CD14-positive monocyte (primary cell): ENCODE results near the gene CCL27. TPM values are rescaled to one million over a fixed set of nuclear protein-coding genes. Genes with fewer than 3 reads are reported as not detected.

Source experiments
- DNase-seq, 3 donors: peaks; one replicate each; pipeline ENCODE4 v3.0.0-alpha.2; 2011 to 2022
- H2AFZ ChIP-seq: 2 replicates; pipeline ENCODE4 v1.6.0; 2012; ENCODE audit warnings: mild to moderate bottlenecking, low read depth, low read length, inconsistent platforms; ENCODE audit not compliant: insufficient read depth, poor library complexity, severe bottlenecking
- H3K27ac ChIP-seq, 2 donors: 1 replicate in 1 of 2; 2 replicates in 1 of 2; pipeline ENCODE4 v1.5.1; 2012 to 2013; ENCODE audit warnings: low read length in 2 of 2, control low read depth in 1 of 2, inconsistent platforms in 1 of 2, low read depth in 1 of 2, mild to moderate bottlenecking in 1 of 2
- H3K27me3 ChIP-seq, 2 donors: one replicate each; pipeline versions ENCODE4 v1.6.0 to v1.6.1; 2011 to 2013; ENCODE audit warnings: low read length in 2 of 2; ENCODE audit not compliant: control insufficient read depth in 2 of 2, insufficient read depth in 2 of 2
- H3K36me3 ChIP-seq, 2 donors: replicated peaks in 1 of 2; 1 replicate in 1 of 2; 2 replicates in 1 of 2; pipeline versions ENCODE4 v1.5.1 to v1.6.1; 2012 to 2013; ENCODE audit warnings: low read length in 2 of 2, control low read depth in 1 of 2, inconsistent platforms in 1 of 2, mild to moderate bottlenecking in 1 of 2; ENCODE audit not compliant: insufficient read depth in 2 of 2, control insufficient read depth in 1 of 2
- H3K4me1 ChIP-seq, 2 donors: 1 replicate in 1 of 2; 2 replicates in 1 of 2; pipeline versions ENCODE4 v1.5.1 to v1.6.1; 2012 to 2013; ENCODE audit warnings: low read length in 2 of 2, control low read depth in 1 of 2, inconsistent platforms in 1 of 2, mild to moderate bottlenecking in 1 of 2, moderate library complexity in 1 of 2; ENCODE audit not compliant: insufficient read depth in 2 of 2, control insufficient read depth in 1 of 2
- H3K4me2 ChIP-seq: replicated peaks from 2 replicates; pipeline ENCODE3; 2012; ENCODE audit warnings: low read length, moderate library complexity, mild to moderate bottlenecking; ENCODE audit not compliant: poor library complexity, severe bottlenecking; ENCODE audit errors: extremely low read depth
- H3K4me3 ChIP-seq, 3 experiments: fragments of 200-600 bp in 1 of 3; sonication (generic) in 1 of 3; replicated peaks in 1 of 3; 1 replicate in 2 of 3; 2 replicates in 1 of 3; pipeline ENCODE4 v1.5.1; 2011 to 2013; ENCODE audit warnings: low read length in 3 of 3, mild to moderate bottlenecking in 3 of 3, control low read depth in 2 of 3, low read depth in 2 of 3, inconsistent platforms in 1 of 3, moderate library complexity in 1 of 3
- H3K79me2 ChIP-seq: 2 replicates; pipeline ENCODE4 v1.6.0; 2012; ENCODE audit warnings: mild to moderate bottlenecking, control low read depth, inconsistent platforms, low read length, moderate library complexity; ENCODE audit not compliant: insufficient read depth
- H3K9ac ChIP-seq: 2 replicates; pipeline ENCODE4 v1.6.0; 2017; ENCODE audit warnings: low read length, mild to moderate bottlenecking; ENCODE audit not compliant: insufficient read depth, poor library complexity, severe bottlenecking
- H3K9me3 ChIP-seq, 2 donors: replicated peaks in 1 of 2; 1 replicate in 1 of 2; 2 replicates in 1 of 2; pipeline versions ENCODE4 v1.5.1 to v1.6.1; 2012 to 2013; ENCODE audit warnings: low read length in 2 of 2, control low read depth in 1 of 2; ENCODE audit not compliant: control insufficient read depth in 1 of 2, insufficient read depth in 1 of 2
- H4K20me1 ChIP-seq: 2 replicates; pipeline ENCODE4 v1.6.0; 2012; ENCODE audit warnings: mild to moderate bottlenecking, low read length, control low read depth, moderate library complexity; ENCODE audit not compliant: insufficient read depth
- H3K27ac Mint-ChIP-seq, 7 donors: one replicate each; pipeline ENCODE4 v1.8.0; 2020; ENCODE audit warnings: mild to moderate bottlenecking in 7 of 7, mixed read lengths in 7 of 7, moderate library complexity in 6 of 7, inconsistent platforms in 2 of 7
- H3K27me3 Mint-ChIP-seq, 3 donors: one replicate each; pipeline ENCODE4 v1.8.0; 2021 to 2022; ENCODE audit warnings: low read depth in 3 of 3, mild to moderate bottlenecking in 3 of 3, mixed read lengths in 3 of 3, moderate library complexity in 3 of 3, inconsistent platforms in 1 of 3
- H3K36me3 Mint-ChIP-seq, 2 donors: one replicate each; pipeline ENCODE4 v1.8.0; 2020; ENCODE audit warnings: mixed read lengths in 2 of 2, inconsistent platforms in 1 of 2, mild to moderate bottlenecking in 1 of 2
- H3K4me1 Mint-ChIP-seq: one replicate; pipeline ENCODE4 v1.8.0; 2020; ENCODE audit warnings: mild to moderate bottlenecking, mixed read lengths
- H3K4me3 Mint-ChIP-seq, 2 donors: one replicate each; pipeline ENCODE4 v1.8.0; 2020; ENCODE audit warnings: mild to moderate bottlenecking in 2 of 2, mixed read lengths in 2 of 2, moderate library complexity in 1 of 2
- H3K9me3 Mint-ChIP-seq, 7 donors: one replicate each; pipeline ENCODE4 v1.8.0; 2020 to 2022; ENCODE audit warnings: mixed read lengths in 7 of 7, mild to moderate bottlenecking in 6 of 7, moderate library complexity in 6 of 7, inconsistent platforms in 2 of 7
- CTCF ChIP-seq: fragments of 200-600 bp; IDR thresholded peaks from one replicate; pipeline ENCODE4 v1.8.0; 2022; ENCODE audit warnings: antibody characterized with exemption, mild to moderate bottlenecking
- WGBS: methylation state at CpG from one replicate; pipeline ENCODE4 v1.1.5; 2013; ENCODE audit warnings: missing lambda C conversion rate; ENCODE audit not compliant: insufficient coverage; 5-methylcytosine and 5-hydroxymethylcytosine counted together
- intact Hi-C, 2 donors: fragments of 100-400 bp; cut with micrococcal nuclease; formaldehyde crosslinking; loops; one replicate each; pipeline versions ENCODE4 v1.15.0 to v1.15.1; 2023
- polyA plus RNA-seq, 3 donors: library from polyadenylated mRNA; depleted of rRNA in 1 of 3; unstranded in 2 of 3; stranded (reverse) in 1 of 3; fragments of 300-500 nt in 2 of 3; fragments of >200 nt in 1 of 3; fragmentation: Illumina TruSeq in 2 of 3; gene quantifications; 1 replicate in 2 of 3; 2 replicates in 1 of 3; pipeline ENCODE4 v1.2.3, GENCODE V29; 2012 to 2021

Gene CCL27
- polyA plus RNA-seq, 3 donors = not detected

DNA sequence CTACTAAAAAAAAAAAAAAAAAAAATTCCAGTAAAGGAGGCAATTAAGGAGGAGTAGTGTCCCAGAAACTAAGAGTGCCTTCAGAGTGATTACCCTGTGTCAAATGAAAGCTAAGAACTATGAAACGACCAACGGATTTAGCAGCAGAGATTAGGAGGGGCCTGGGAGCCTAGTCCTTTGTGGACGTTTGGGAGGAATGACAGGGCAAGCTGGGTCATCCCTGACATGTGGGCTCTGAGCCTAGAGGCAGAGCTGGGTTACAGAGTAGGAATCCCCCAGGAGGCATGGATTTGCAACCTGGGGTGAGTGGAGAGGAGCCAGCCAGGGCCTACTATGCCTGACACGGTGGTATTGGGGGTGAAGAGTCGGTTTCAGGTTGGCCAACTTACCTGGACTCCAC, 29.3 kb downstream of the CCL27 start:
- peaks cover 14 to 28% of the 10 kb centered on the region in 2 donors for H3K4me1 ChIP-seq
- H3K36me3 Mint-ChIP-seq = peaks cover 15 to 17% of the 10 kb centered on the region in 2 donors
- H3K4me1 Mint-ChIP-seq = peaks cover 33% of the 10 kb centered on the region
- peaks cover 15% of the 10 kb centered on the region for H3K79me2 ChIP-seq
- H3K4me3 Mint-ChIP-seq = no peak overlapping the region
- no peak overlapping the region for H3K27ac ChIP-seq
- H3K27me3 Mint-ChIP-seq = peaks cover 35 to 45% (median 45%) of the 10 kb centered on the region in 3 donors
- no peak for DNase-seq
- no peak overlapping the region for H3K4me3 ChIP-seq
- peaks cover 24 to 40% of the 10 kb centered on the region in 2 donors for H3K27me3 ChIP-seq
- no peaks in the 10 kb centered on the region for H4K20me1 ChIP-seq
- no peak overlapping the region for H3K4me2 ChIP-seq
- peaks cover 0 to 14% (median 4%) of the 10 kb centered on the region in 7 donors for H3K9me3 Mint-ChIP-seq
- no peak overlapping the region for H3K9ac ChIP-seq
- no peak overlapping the region for H2AFZ ChIP-seq
- peaks cover 0 to 13% of the 10 kb centered on the region in 2 donors for H3K36me3 ChIP-seq
- no peak for TF ChIP-seq CTCF
- 85% methylated on average over 3 of the region's 5 CpGs for WGBS
- intact Hi-C loops = no loop called here
- peak overlapping the region in 2 of 7 donors; percentile 30 to 43 for H3K27ac Mint-ChIP-seq
- H3K9me3 ChIP-seq = peaks cover 0 to 12% of the 10 kb centered on the region in 2 donors

DNA sequence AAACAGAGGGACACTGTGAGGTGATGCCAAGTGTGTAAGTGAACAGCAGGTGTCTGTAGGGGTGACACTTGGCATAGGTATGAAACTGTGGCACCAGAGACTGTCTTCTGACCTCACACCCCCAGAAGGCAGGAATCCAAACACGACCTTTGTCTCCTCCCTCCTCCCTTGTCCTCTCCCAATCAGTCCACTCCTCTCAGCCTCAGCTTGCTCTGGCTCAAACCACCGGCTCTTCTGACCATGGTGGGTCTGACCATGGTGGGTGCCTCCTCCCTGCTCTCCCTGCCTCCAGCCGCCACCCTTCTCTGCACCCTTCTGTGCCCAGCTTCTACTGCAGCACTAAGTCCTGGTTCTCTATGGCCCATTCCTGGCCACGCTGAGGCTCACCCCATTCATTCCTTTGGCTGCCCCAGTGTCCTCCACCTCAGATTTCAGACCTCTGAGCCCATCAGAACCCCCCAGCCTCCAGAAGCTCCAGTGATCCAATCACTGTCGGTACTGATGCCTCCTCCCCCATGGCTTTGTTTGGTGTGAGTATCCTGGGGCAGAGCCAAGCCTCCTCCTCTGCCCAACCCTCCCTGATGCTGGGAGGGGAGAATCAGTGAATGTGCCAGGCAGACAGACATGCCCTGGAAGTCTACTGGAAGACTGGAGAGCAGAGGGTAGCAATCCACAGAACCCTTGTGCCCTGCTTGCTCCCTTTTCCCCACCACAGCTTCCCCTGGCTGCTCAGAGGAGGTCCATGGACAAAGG, 31.9 kb downstream of the CCL27 start:
- Histone ChIP-seq H3K9ac (no peak overlapping the region), H3K4me3 (no peak overlapping the region), H3K27me3 (peaks cover 50 to 66% of the 10 kb centered on the region in 2 donors), H4K20me1 (no peaks in the 10 kb centered on the region), H3K9me3 (peaks cover 0 to 20% of the 10 kb centered on the region in 2 donors), H2AFZ (no peak overlapping the region), H3K36me3 (peaks cover 0 to 9% of the 10 kb centered on the region in 2 donors), H3K27ac (no peak overlapping the region), H3K4me1 (peaks cover 0 to 10% of the 10 kb centered on the region in 2 donors), H3K79me2 (no peaks in the 10 kb centered on the region), H3K4me2 (no peak overlapping the region)
- H3K27ac Mint-ChIP-seq = peak overlapping the region in 1 of 7 donors; percentile 10
- H3K4me1 Mint-ChIP-seq = peaks cover 18% of the 10 kb centered on the region
- no peak for DNase-seq
- TF ChIP-seq CTCF = no peak
- peaks cover 12 to 18% of the 10 kb centered on the region in 2 donors for H3K36me3 Mint-ChIP-seq
- H3K27me3 Mint-ChIP-seq = peaks cover 61 to 71% (median 71%) of the 10 kb centered on the region in 3 donors
- H3K4me3 Mint-ChIP-seq = peak overlapping the region in 1 of 2 donors; percentile 87
- 54% methylated on average over 4 of the region's 5 CpGs for WGBS
- peaks cover 0 to 21% (median 4%) of the 10 kb centered on the region in 7 donors for H3K9me3 Mint-ChIP-seq
- intact Hi-C loops = no loop called here
